H9 (cell line): ENCODE results near the gene CPHXL2. TPM values are rescaled to one million over a fixed set of nuclear protein-coding genes. Genes with fewer than 3 reads are reported as not detected.

Experiments
- DNase-seq: peaks from one replicate; pipeline ENCODE4 v3.0.0-alpha.2; 2017
- H2AFZ ChIP-seq: one replicate; pipeline ENCODE4 v1.6.1; 2013; ENCODE audit warnings: mild to moderate bottlenecking, low read length, control low read depth, moderate library complexity
- H2AK5ac ChIP-seq: 2 replicates; pipeline ENCODE4 v1.6.1; 2013; ENCODE audit warnings: low read length, control low read depth, mixed read lengths; ENCODE audit not compliant: insufficient read length
- H2BK120ac ChIP-seq: one replicate; pipeline ENCODE4 v1.6.1; 2013; ENCODE audit warnings: low read depth, mild to moderate bottlenecking, low read length, control low read depth, inconsistent platforms; ENCODE audit not compliant: poor library complexity, severe bottlenecking
- H2BK12ac ChIP-seq: 2 replicates; pipeline ENCODE4 v1.6.1; 2013; ENCODE audit warnings: low read length, control low read depth, mixed read lengths, low read depth; ENCODE audit not compliant: insufficient read length
- H2BK15ac ChIP-seq: 2 replicates; pipeline ENCODE4 v1.6.1; 2013; ENCODE audit warnings: low read depth, low read length, control low read depth
- H2BK20ac ChIP-seq: one replicate; pipeline ENCODE4 v1.6.1; 2013; ENCODE audit warnings: low read depth, mild to moderate bottlenecking, low read length, control low read depth, inconsistent platforms; ENCODE audit not compliant: poor library complexity, severe bottlenecking
- H2BK5ac ChIP-seq: 2 replicates; pipeline ENCODE4 v1.6.1; 2013; ENCODE audit warnings: low read length, control low read depth, mixed read lengths; ENCODE audit not compliant: insufficient read length
- H3K14ac ChIP-seq: 2 replicates; pipeline ENCODE4 v1.6.1; 2013; ENCODE audit warnings: low read length, control low read depth; ENCODE audit not compliant: insufficient read depth
- H3K18ac ChIP-seq: 2 replicates; pipeline ENCODE4 v1.6.1; 2013; ENCODE audit warnings: low read depth, mild to moderate bottlenecking, mixed read lengths, low read length, control low read depth; ENCODE audit not compliant: insufficient read length
- H3K23ac ChIP-seq: 2 replicates; pipeline ENCODE4 v1.6.1; 2013; ENCODE audit warnings: low read length, control low read depth, mixed read lengths, low read depth; ENCODE audit not compliant: insufficient read length
- H3K23me2 ChIP-seq: 2 replicates; pipeline ENCODE4 v1.6.1; 2013; ENCODE audit warnings: low read depth, mild to moderate bottlenecking, mixed read lengths, low read length, control low read depth; ENCODE audit not compliant: insufficient read length, poor library complexity, severe bottlenecking
- H3K27ac ChIP-seq: 2 replicates; pipeline ENCODE4 v1.5.1; 2013; ENCODE audit warnings: low read length, control low read depth, mixed read lengths, low read depth; ENCODE audit not compliant: insufficient read length
- H3K27me3 ChIP-seq: 2 replicates; pipeline ENCODE4 v1.6.1; 2013; ENCODE audit warnings: low read length, control low read depth, inconsistent platforms; ENCODE audit not compliant: insufficient read depth
- H3K4ac ChIP-seq: 2 replicates; pipeline ENCODE4 v1.6.1; 2013; ENCODE audit warnings: low read depth, mild to moderate bottlenecking, control low read depth, inconsistent platforms, low read length, moderate library complexity
- H3K4me1 ChIP-seq: 2 replicates; pipeline ENCODE4 v1.6.1; 2013; ENCODE audit warnings: low read length, control low read depth, inconsistent platforms; ENCODE audit not compliant: insufficient read depth
- H3K4me2 ChIP-seq: 2 replicates; pipeline ENCODE4 v1.6.1; 2013; ENCODE audit warnings: low read length, control low read depth, mixed read lengths; ENCODE audit not compliant: insufficient read length, insufficient read depth
- H3K56ac ChIP-seq: 2 replicates; pipeline ENCODE4 v1.6.1; 2013; ENCODE audit warnings: low read depth, mild to moderate bottlenecking, mixed read lengths, low read length, control low read depth; ENCODE audit not compliant: insufficient read length
- H3K79me1 ChIP-seq: 2 replicates; pipeline ENCODE4 v1.6.1; 2013; ENCODE audit warnings: low read depth, mild to moderate bottlenecking, moderate library complexity, low read length, control low read depth, inconsistent platforms; ENCODE audit not compliant: insufficient read depth, poor library complexity, severe bottlenecking
- H3K79me2 ChIP-seq: 2 replicates; pipeline ENCODE4 v1.6.1; 2013; ENCODE audit warnings: low read length, control low read depth, inconsistent platforms; ENCODE audit not compliant: insufficient read depth
- H3K9ac ChIP-seq: 2 replicates; pipeline ENCODE4 v1.6.1; 2013; ENCODE audit warnings: low read length, control low read depth, mixed read lengths; ENCODE audit not compliant: insufficient read length; ENCODE audit errors: extremely low read depth
- H3K9me3 ChIP-seq: one replicate; pipeline ENCODE4 v1.6.1; 2013; ENCODE audit warnings: low read depth, low read length, inconsistent platforms; ENCODE audit not compliant: control insufficient read depth
- H3T11ph ChIP-seq: one replicate; pipeline ENCODE4 v1.6.1; 2013; ENCODE audit warnings: mild to moderate bottlenecking, low read length, control low read depth, inconsistent platforms
- H4K20me1 ChIP-seq: one replicate; pipeline ENCODE4 v1.6.1; 2013; ENCODE audit not compliant: control insufficient read depth, insufficient read length, insufficient read depth
- H4K5ac ChIP-seq: 2 replicates; pipeline ENCODE4 v1.6.1; 2013; ENCODE audit warnings: low read depth, mild to moderate bottlenecking, mixed read lengths, low read length, control low read depth; ENCODE audit not compliant: insufficient read length
- H4K8ac ChIP-seq: replicated peaks from 2 replicates; pipeline ENCODE4 v1.6.1; 2013; ENCODE audit warnings: low read length, control low read depth, mixed read lengths, low read depth; ENCODE audit not compliant: insufficient read length
- H4K91ac ChIP-seq: 2 replicates; pipeline ENCODE4 v1.6.1; 2013; ENCODE audit warnings: low read depth, mild to moderate bottlenecking, moderate library complexity, mixed read lengths, low read length, control low read depth; ENCODE audit not compliant: insufficient read length
- H3K27ac Mint-ChIP-seq, 3 experiments: 2 replicates in 2 of 3; 3 replicates in 1 of 3; pipeline ENCODE4 v1.8.0; 2020 to 2021; ENCODE audit warnings: mixed read lengths in 3 of 3, mild to moderate bottlenecking in 1 of 3, moderate library complexity in 1 of 3
- H3K27me3 Mint-ChIP-seq: 2 replicates; pipeline ENCODE4 v1.8.0; 2021; ENCODE audit warnings: low read depth, mild to moderate bottlenecking, moderate library complexity, mixed read lengths
- H3K36me3 Mint-ChIP-seq, 3 experiments: 2 replicates in 2 of 3; 3 replicates in 1 of 3; pipeline ENCODE4 v1.8.0; 2020 to 2021; ENCODE audit warnings: low read depth in 3 of 3, mixed read lengths in 3 of 3; ENCODE audit not compliant: insufficient read depth in 1 of 3
- H3K4me1 Mint-ChIP-seq, 2 experiments: 2 replicates each; pipeline ENCODE4 v1.8.0; 2020; ENCODE audit warnings: mixed read lengths in 2 of 2
- H3K4me3 Mint-ChIP-seq, 2 experiments: 2 replicates in 1 of 2; 3 replicates in 1 of 2; pipeline ENCODE4 v1.8.0; 2020 to 2021; ENCODE audit warnings: mild to moderate bottlenecking in 2 of 2, mixed read lengths in 2 of 2, moderate library complexity in 1 of 2
- H3K9me3 Mint-ChIP-seq, 2 experiments: 2 replicates in 1 of 2; 3 replicates in 1 of 2; pipeline ENCODE4 v1.8.0; 2020; ENCODE audit warnings: mild to moderate bottlenecking in 2 of 2, mixed read lengths in 2 of 2, moderate library complexity in 1 of 2
- CTCF ChIP-seq: fragments of 200-600 bp; sonication (generic); conservative IDR thresholded peaks from 3 replicates; pipeline ENCODE4 v1.8.0; 2021; ENCODE audit warnings: antibody characterized with exemption, mild to moderate bottlenecking
- WGBS: extraction: QIAGEN DNeasy Blood & Tissue Kit; methylation state at CpG from one replicate; pipeline ENCODE4 v1.1.7; 2013; ENCODE audit warnings: missing lambda C conversion rate, low lambda C conversion rate, mixed read lengths; ENCODE audit not compliant: insufficient read length; ENCODE audit errors: extremely low coverage; 5-methylcytosine and 5-hydroxymethylcytosine counted together
- total RNA-seq: library from RNA; stranded (reverse); gene quantifications from 2 replicates; pipeline ENCODE4 v1.2.1, GENCODE V29; 2021

Gene CPHXL2
- total RNA-seq, 1 experiment from 2014 or later: not detected

GRCh38 chr16:75616521-75617010, 60.2 kb downstream of the CPHXL2 start:
- Histone ChIP-seq H4K8ac (no peak overlapping the region), H3T11ph (no peak overlapping the region), H4K91ac (no peak overlapping the region), H3K56ac (no peak overlapping the region), H3K4me2 (no peak overlapping the region), H4K20me1 (no peaks in the 10 kb centered on the region), H2BK120ac (no peak overlapping the region), H3K9me3 (no peaks in the 10 kb centered on the region), H3K4ac (no peak overlapping the region), H2BK12ac (no peak overlapping the region), H3K23ac (no peak overlapping the region), H2AK5ac (no peak overlapping the region), H2BK20ac (no peak overlapping the region), H3K27ac (no peak overlapping the region), H2BK5ac (no peak overlapping the region), H3K23me2 (no peaks in the 10 kb centered on the region), H3K27me3 (no peaks in the 10 kb centered on the region), H3K79me1 (no peaks in the 10 kb centered on the region), H3K14ac (no peak overlapping the region), H3K4me1 (no peaks in the 10 kb centered on the region), H2AFZ (no peak overlapping the region), H3K18ac (no peak overlapping the region), H3K79me2 (no peaks in the 10 kb centered on the region), H3K9ac (no peak overlapping the region), H2BK15ac (no peak overlapping the region), H4K5ac (no peak overlapping the region)
- Mint-ChIP-seq H3K4me1 (peaks cover 9 to 11% of the 10 kb centered on the region in 2 experiments), H3K36me3 (peaks cover 38 to 73% (median 73%) of the 10 kb centered on the region in 3 experiments; a peak in 6 of 7 replicates), H3K9me3 (no peaks in the 10 kb centered on the region), H3K27me3 (no peaks in the 10 kb centered on the region), H3K27ac (no peak overlapping the region), H3K4me3 (no peak overlapping the region)
- WGBS: no CpG with 5 or more reads among the region's 4 CpGs
- no peak for TF ChIP-seq CTCF
- DNase-seq: no peak
